H9 (cell line): ENCODE results near the gene CRHBP. TPM values are rescaled to one million over a fixed set of nuclear protein-coding genes. Genes with fewer than 3 reads are reported as not detected.

Experiments used
- DNase-seq: peaks from one replicate; pipeline ENCODE4 v3.0.0-alpha.2; 2017
- H2AFZ ChIP-seq: one replicate; pipeline ENCODE4 v1.6.1; 2013; ENCODE audit warnings: mild to moderate bottlenecking, low read length, control low read depth, moderate library complexity
- H2AK5ac ChIP-seq: 2 replicates; pipeline ENCODE4 v1.6.1; 2013; ENCODE audit warnings: low read length, control low read depth, mixed read lengths; ENCODE audit not compliant: insufficient read length
- H2BK120ac ChIP-seq: one replicate; pipeline ENCODE4 v1.6.1; 2013; ENCODE audit warnings: low read depth, mild to moderate bottlenecking, low read length, control low read depth, inconsistent platforms; ENCODE audit not compliant: poor library complexity, severe bottlenecking
- H2BK12ac ChIP-seq: 2 replicates; pipeline ENCODE4 v1.6.1; 2013; ENCODE audit warnings: low read length, control low read depth, mixed read lengths, low read depth; ENCODE audit not compliant: insufficient read length
- H2BK15ac ChIP-seq: 2 replicates; pipeline ENCODE4 v1.6.1; 2013; ENCODE audit warnings: low read depth, low read length, control low read depth
- H2BK20ac ChIP-seq: one replicate; pipeline ENCODE4 v1.6.1; 2013; ENCODE audit warnings: low read depth, mild to moderate bottlenecking, low read length, control low read depth, inconsistent platforms; ENCODE audit not compliant: poor library complexity, severe bottlenecking
- H2BK5ac ChIP-seq: 2 replicates; pipeline ENCODE4 v1.6.1; 2013; ENCODE audit warnings: low read length, control low read depth, mixed read lengths; ENCODE audit not compliant: insufficient read length
- H3K14ac ChIP-seq: 2 replicates; pipeline ENCODE4 v1.6.1; 2013; ENCODE audit warnings: low read length, control low read depth; ENCODE audit not compliant: insufficient read depth
- H3K18ac ChIP-seq: 2 replicates; pipeline ENCODE4 v1.6.1; 2013; ENCODE audit warnings: low read depth, mild to moderate bottlenecking, mixed read lengths, low read length, control low read depth; ENCODE audit not compliant: insufficient read length
- H3K23ac ChIP-seq: 2 replicates; pipeline ENCODE4 v1.6.1; 2013; ENCODE audit warnings: low read length, control low read depth, mixed read lengths, low read depth; ENCODE audit not compliant: insufficient read length
- H3K23me2 ChIP-seq: 2 replicates; pipeline ENCODE4 v1.6.1; 2013; ENCODE audit warnings: low read depth, mild to moderate bottlenecking, mixed read lengths, low read length, control low read depth; ENCODE audit not compliant: insufficient read length, poor library complexity, severe bottlenecking
- H3K27ac ChIP-seq: 2 replicates; pipeline ENCODE4 v1.5.1; 2013; ENCODE audit warnings: low read length, control low read depth, mixed read lengths, low read depth; ENCODE audit not compliant: insufficient read length
- H3K27me3 ChIP-seq: 2 replicates; pipeline ENCODE4 v1.6.1; 2013; ENCODE audit warnings: low read length, control low read depth, inconsistent platforms; ENCODE audit not compliant: insufficient read depth
- H3K4ac ChIP-seq: 2 replicates; pipeline ENCODE4 v1.6.1; 2013; ENCODE audit warnings: low read depth, mild to moderate bottlenecking, control low read depth, inconsistent platforms, low read length, moderate library complexity
- H3K4me1 ChIP-seq: 2 replicates; pipeline ENCODE4 v1.6.1; 2013; ENCODE audit warnings: low read length, control low read depth, inconsistent platforms; ENCODE audit not compliant: insufficient read depth
- H3K4me2 ChIP-seq: 2 replicates; pipeline ENCODE4 v1.6.1; 2013; ENCODE audit warnings: low read length, control low read depth, mixed read lengths; ENCODE audit not compliant: insufficient read length, insufficient read depth
- H3K56ac ChIP-seq: 2 replicates; pipeline ENCODE4 v1.6.1; 2013; ENCODE audit warnings: low read depth, mild to moderate bottlenecking, mixed read lengths, low read length, control low read depth; ENCODE audit not compliant: insufficient read length
- H3K79me1 ChIP-seq: 2 replicates; pipeline ENCODE4 v1.6.1; 2013; ENCODE audit warnings: low read depth, mild to moderate bottlenecking, moderate library complexity, low read length, control low read depth, inconsistent platforms; ENCODE audit not compliant: insufficient read depth, poor library complexity, severe bottlenecking
- H3K79me2 ChIP-seq: 2 replicates; pipeline ENCODE4 v1.6.1; 2013; ENCODE audit warnings: low read length, control low read depth, inconsistent platforms; ENCODE audit not compliant: insufficient read depth
- H3K9ac ChIP-seq: 2 replicates; pipeline ENCODE4 v1.6.1; 2013; ENCODE audit warnings: low read length, control low read depth, mixed read lengths; ENCODE audit not compliant: insufficient read length; ENCODE audit errors: extremely low read depth
- H3K9me3 ChIP-seq: one replicate; pipeline ENCODE4 v1.6.1; 2013; ENCODE audit warnings: low read depth, low read length, inconsistent platforms; ENCODE audit not compliant: control insufficient read depth
- H3T11ph ChIP-seq: one replicate; pipeline ENCODE4 v1.6.1; 2013; ENCODE audit warnings: mild to moderate bottlenecking, low read length, control low read depth, inconsistent platforms
- H4K20me1 ChIP-seq: one replicate; pipeline ENCODE4 v1.6.1; 2013; ENCODE audit not compliant: control insufficient read depth, insufficient read length, insufficient read depth
- H4K5ac ChIP-seq: 2 replicates; pipeline ENCODE4 v1.6.1; 2013; ENCODE audit warnings: low read depth, mild to moderate bottlenecking, mixed read lengths, low read length, control low read depth; ENCODE audit not compliant: insufficient read length
- H4K8ac ChIP-seq: replicated peaks from 2 replicates; pipeline ENCODE4 v1.6.1; 2013; ENCODE audit warnings: low read length, control low read depth, mixed read lengths, low read depth; ENCODE audit not compliant: insufficient read length
- H4K91ac ChIP-seq: 2 replicates; pipeline ENCODE4 v1.6.1; 2013; ENCODE audit warnings: low read depth, mild to moderate bottlenecking, moderate library complexity, mixed read lengths, low read length, control low read depth; ENCODE audit not compliant: insufficient read length
- H3K27ac Mint-ChIP-seq, 3 experiments: 2 replicates in 2 of 3; 3 replicates in 1 of 3; pipeline ENCODE4 v1.8.0; 2020 to 2021; ENCODE audit warnings: mixed read lengths in 3 of 3, mild to moderate bottlenecking in 1 of 3, moderate library complexity in 1 of 3
- H3K27me3 Mint-ChIP-seq: 2 replicates; pipeline ENCODE4 v1.8.0; 2021; ENCODE audit warnings: low read depth, mild to moderate bottlenecking, moderate library complexity, mixed read lengths
- H3K36me3 Mint-ChIP-seq, 3 experiments: 2 replicates in 2 of 3; 3 replicates in 1 of 3; pipeline ENCODE4 v1.8.0; 2020 to 2021; ENCODE audit warnings: low read depth in 3 of 3, mixed read lengths in 3 of 3; ENCODE audit not compliant: insufficient read depth in 1 of 3
- H3K4me1 Mint-ChIP-seq, 2 experiments: 2 replicates each; pipeline ENCODE4 v1.8.0; 2020; ENCODE audit warnings: mixed read lengths in 2 of 2
- H3K4me3 Mint-ChIP-seq, 2 experiments: 2 replicates in 1 of 2; 3 replicates in 1 of 2; pipeline ENCODE4 v1.8.0; 2020 to 2021; ENCODE audit warnings: mild to moderate bottlenecking in 2 of 2, mixed read lengths in 2 of 2, moderate library complexity in 1 of 2
- H3K9me3 Mint-ChIP-seq, 2 experiments: 2 replicates in 1 of 2; 3 replicates in 1 of 2; pipeline ENCODE4 v1.8.0; 2020; ENCODE audit warnings: mild to moderate bottlenecking in 2 of 2, mixed read lengths in 2 of 2, moderate library complexity in 1 of 2
- WGBS: extraction: QIAGEN DNeasy Blood & Tissue Kit; methylation state at CpG from one replicate; pipeline ENCODE4 v1.1.7; 2013; ENCODE audit warnings: missing lambda C conversion rate, low lambda C conversion rate, mixed read lengths; ENCODE audit not compliant: insufficient read length; ENCODE audit errors: extremely low coverage; 5-methylcytosine and 5-hydroxymethylcytosine counted together
- total RNA-seq: library from RNA; stranded (reverse); gene quantifications from 2 replicates; pipeline ENCODE4 v1.2.1, GENCODE V29; 2021
- TF ChIP-seq, protein P1 (sequence below): fragments of 200-600 bp; sonication (generic); conservative IDR thresholded peaks from 3 replicates; pipeline ENCODE4 v1.8.0; 2021; ENCODE audit warnings: antibody characterized with exemption, mild to moderate bottlenecking

Gene CRHBP
- total RNA-seq, 1 experiment from 2014 or later = not detected

DNA sequence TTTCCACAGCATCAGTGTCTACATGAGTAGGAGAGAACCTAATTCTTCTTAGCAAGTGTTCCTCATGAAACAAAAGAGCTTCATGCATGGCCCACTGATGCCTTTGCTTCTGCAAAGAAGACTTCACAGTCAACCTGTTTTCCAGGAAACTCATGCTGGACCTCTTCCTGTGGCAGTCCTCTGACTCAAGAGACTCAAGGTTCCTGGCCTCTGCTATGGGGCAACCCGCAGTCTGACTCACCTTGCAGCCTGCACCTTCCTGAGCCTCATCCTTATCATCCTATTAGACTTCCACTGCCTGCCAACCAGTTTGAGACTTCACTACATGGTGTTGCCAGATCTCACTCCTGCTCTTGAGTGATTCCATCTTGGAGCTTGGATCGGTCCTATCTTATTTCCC, 59.8 kb downstream of the CRHBP start:
- no peak overlapping the region for H3K4me3 Mint-ChIP-seq
- Histone ChIP-seq H2AK5ac (no peak overlapping the region), H4K5ac (no peak overlapping the region), H3K56ac (no peak overlapping the region), H2AFZ (no peak overlapping the region), H3K9ac (no peak overlapping the region), H2BK15ac (no peak overlapping the region), H3K27ac (no peak overlapping the region), H3K4me1 (no peaks in the 10 kb centered on the region), H2BK5ac (no peak overlapping the region), H2BK120ac (no peak overlapping the region), H3K79me2 (no peaks in the 10 kb centered on the region), H3K4me2 (no peak overlapping the region), H3K18ac (no peak overlapping the region), H4K91ac (no peak overlapping the region), H3K4ac (no peak overlapping the region), H3K14ac (no peak overlapping the region), H3K23me2 (no peaks in the 10 kb centered on the region), H3K9me3 (no peaks in the 10 kb centered on the region), H4K8ac (no peak overlapping the region), H2BK20ac (no peak overlapping the region), H2BK12ac (no peak overlapping the region), H3K23ac (no peak overlapping the region), H3K79me1 (no peaks in the 10 kb centered on the region), H3K27me3 (no peaks in the 10 kb centered on the region), H4K20me1 (no peaks in the 10 kb centered on the region), H3T11ph (no peak overlapping the region)
- peaks cover 2% of the 10 kb centered on the region; the same call in 1 of the 2 replicates for H3K27me3 Mint-ChIP-seq
- TF ChIP-seq, protein P1, sequence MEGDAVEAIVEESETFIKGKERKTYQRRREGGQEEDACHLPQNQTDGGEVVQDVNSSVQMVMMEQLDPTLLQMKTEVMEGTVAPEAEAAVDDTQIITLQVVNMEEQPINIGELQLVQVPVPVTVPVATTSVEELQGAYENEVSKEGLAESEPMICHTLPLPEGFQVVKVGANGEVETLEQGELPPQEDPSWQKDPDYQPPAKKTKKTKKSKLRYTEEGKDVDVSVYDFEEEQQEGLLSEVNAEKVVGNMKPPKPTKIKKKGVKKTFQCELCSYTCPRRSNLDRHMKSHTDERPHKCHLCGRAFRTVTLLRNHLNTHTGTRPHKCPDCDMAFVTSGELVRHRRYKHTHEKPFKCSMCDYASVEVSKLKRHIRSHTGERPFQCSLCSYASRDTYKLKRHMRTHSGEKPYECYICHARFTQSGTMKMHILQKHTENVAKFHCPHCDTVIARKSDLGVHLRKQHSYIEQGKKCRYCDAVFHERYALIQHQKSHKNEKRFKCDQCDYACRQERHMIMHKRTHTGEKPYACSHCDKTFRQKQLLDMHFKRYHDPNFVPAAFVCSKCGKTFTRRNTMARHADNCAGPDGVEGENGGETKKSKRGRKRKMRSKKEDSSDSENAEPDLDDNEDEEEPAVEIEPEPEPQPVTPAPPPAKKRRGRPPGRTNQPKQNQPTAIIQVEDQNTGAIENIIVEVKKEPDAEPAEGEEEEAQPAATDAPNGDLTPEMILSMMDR = no peak
- H3K4me1 Mint-ChIP-seq = peaks cover 6% of the 10 kb centered on the region in 2 experiments
- no peak overlapping the region for H3K27ac Mint-ChIP-seq
- no CpG with 5 or more reads among the region's 2 CpGs for WGBS
- no peak for DNase-seq
- H3K36me3 Mint-ChIP-seq = no peaks in the 10 kb centered on the region
- peaks cover 0 to 1% of the 10 kb centered on the region in 2 experiments; a peak in 1 of 5 replicates for H3K9me3 Mint-ChIP-seq
